ENCODE results near the gene FILIP1L.

The FILIP1L gene

GRCh38 chr3:100081986-100082692, 32.2 kb downstream of the FILIP1L start:
- Histone ChIP-seq H3K4me1 (ENCODE audit: insufficient read depth, low read length, poor library complexity, severe bottlenecking) (peaks cover 2% of the 10 kb centered on the region), H2AFZ (ENCODE audit: low read length) (no peak overlapping the region), H3K4me2 (ENCODE audit: low read depth, low read length, poor library complexity, severe bottlenecking) (no peak overlapping the region)

GRCh38 chr3:100081311-100081710, 33.0 kb downstream of the FILIP1L start:
- no peaks in the 10 kb centered on the region for H3K9me3 ChIP-seq (ENCODE audit: insufficient read depth, low read depth, low read length)
- no peaks in the 10 kb centered on the region for H3K79me2 ChIP-seq (ENCODE audit: insufficient read depth, low read length)
- H3K4me3 ChIP-seq (ENCODE audit: low read length, poor library complexity, severe bottlenecking): no peak overlapping the region
- H3K27me3 ChIP-seq (ENCODE audit: insufficient read depth, low read length, poor library complexity, severe bottlenecking): no peaks in the 10 kb centered on the region
- H3K9ac ChIP-seq (ENCODE audit: low read depth, low read length, poor library complexity, severe bottlenecking): no peak overlapping the region
- H3K4me1 ChIP-seq (ENCODE audit: insufficient read depth, low read length, poor library complexity, severe bottlenecking): peaks cover 9% of the 10 kb centered on the region
- H2AFZ ChIP-seq (ENCODE audit: low read length): no peak overlapping the region
- no peak overlapping the region for H3K4me2 ChIP-seq (ENCODE audit: low read depth, low read length, poor library complexity, severe bottlenecking)
- no peaks in the 10 kb centered on the region for H3F3A ChIP-seq (ENCODE audit: low read depth)
- H3K9me2 ChIP-seq (replicated peaks; ENCODE audit: low read depth, low read length): no peaks in the 10 kb centered on the region; the same call in 1 of the 2 replicates
- no peaks in the 10 kb centered on the region for H3K36me3 ChIP-seq (ENCODE audit: insufficient read depth, low read length)
- no peaks in the 10 kb centered on the region for H4K20me1 ChIP-seq (ENCODE audit: insufficient read depth, low read length, poor library complexity, severe bottlenecking)
- TF ChIP-seq CTCF (conservative IDR thresholded peaks at IDR 0.05; ENCODE audit: low read length): no peak
- no peak for TF ChIP-seq EZH2phosphoT487 (IDR thresholded peaks at IDR 0.05; ENCODE audit: borderline replicate concordance)

More at GRCh38 chr3:100081986-100082692, 32.2 kb downstream of the FILIP1L start:
- TF ChIP-seq CTCF (conservative IDR thresholded peaks at IDR 0.05; ENCODE audit: low read length) (no peak), EZH2phosphoT487 (IDR thresholded peaks at IDR 0.05; ENCODE audit: borderline replicate concordance) (no peak)
- Histone ChIP-seq H4K20me1 (ENCODE audit: insufficient read depth, low read length, poor library complexity, severe bottlenecking) (no peaks in the 10 kb centered on the region), H3K27me3 (ENCODE audit: insufficient read depth, low read length, poor library complexity, severe bottlenecking) (no peaks in the 10 kb centered on the region), H3K9ac (ENCODE audit: low read depth, low read length, poor library complexity, severe bottlenecking) (no peak overlapping the region), H3K79me2 (ENCODE audit: insufficient read depth, low read length) (no peaks in the 10 kb centered on the region), H3K9me3 (ENCODE audit: insufficient read depth, low read depth, low read length) (no peaks in the 10 kb centered on the region), H3F3A (ENCODE audit: low read depth) (no peaks in the 10 kb centered on the region), H3K4me3 (ENCODE audit: low read length, poor library complexity, severe bottlenecking) (no peak overlapping the region), H3K9me2 (replicated peaks; ENCODE audit: low read depth, low read length) (no peaks in the 10 kb centered on the region; the same call in 1 of the 2 replicates), H3K36me3 (ENCODE audit: insufficient read depth, low read length) (no peaks in the 10 kb centered on the region)

- H3K4me2 ChIP-seq (ENCODE audit: low read depth, low read length, poor library complexity, severe bottlenecking): no peak overlapping the region
These were observed 33.7 kb downstream of the FILIP1L start for GRCh38 chr3:100080573-100080972.

More at GRCh38 chr3:100080573-100080972, 33.7 kb downstream of the FILIP1L start:
- H4K20me1 ChIP-seq (ENCODE audit: insufficient read depth, low read length, poor library complexity, severe bottlenecking): no peaks in the 10 kb centered on the region
- peaks cover 16% of the 10 kb centered on the region for H3K4me1 ChIP-seq (ENCODE audit: insufficient read depth, low read length, poor library complexity, severe bottlenecking)
- no peak overlapping the region for H3K9ac ChIP-seq (ENCODE audit: low read depth, low read length, poor library complexity, severe bottlenecking)
- H3F3A ChIP-seq (ENCODE audit: low read depth): no peaks in the 10 kb centered on the region
- H3K36me3 ChIP-seq (ENCODE audit: insufficient read depth, low read length): no peaks in the 10 kb centered on the region
- H3K27me3 ChIP-seq (ENCODE audit: insufficient read depth, low read length, poor library complexity, severe bottlenecking): no peaks in the 10 kb centered on the region
- no peaks in the 10 kb centered on the region for H3K79me2 ChIP-seq (ENCODE audit: insufficient read depth, low read length)
- H3K9me2 ChIP-seq (replicated peaks; ENCODE audit: low read depth, low read length): no peaks in the 10 kb centered on the region; the same call in 1 of the 2 replicates
- TF ChIP-seq EZH2phosphoT487 (IDR thresholded peaks at IDR 0.05; ENCODE audit: borderline replicate concordance) (no peak), CTCF (conservative IDR thresholded peaks at IDR 0.05; ENCODE audit: low read length) (no peak)
- H2AFZ ChIP-seq (ENCODE audit: low read length): no peak overlapping the region
- no peaks in the 10 kb centered on the region for H3K9me3 ChIP-seq (ENCODE audit: insufficient read depth, low read depth, low read length)
- H3K4me3 ChIP-seq (ENCODE audit: low read length, poor library complexity, severe bottlenecking): no peak overlapping the region

Measured in Loucy (cell line).